ENCODE measurements around the gene ZNF302. TPM values are rescaled to one million over a fixed set of nuclear protein-coding genes. Genes with fewer than 3 reads are reported as not detected.

The ZNF302 gene
- total and polyA plus RNA-seq, 4 donors = 5.8 to 18.6 (median 13.6) TPM

DNA sequence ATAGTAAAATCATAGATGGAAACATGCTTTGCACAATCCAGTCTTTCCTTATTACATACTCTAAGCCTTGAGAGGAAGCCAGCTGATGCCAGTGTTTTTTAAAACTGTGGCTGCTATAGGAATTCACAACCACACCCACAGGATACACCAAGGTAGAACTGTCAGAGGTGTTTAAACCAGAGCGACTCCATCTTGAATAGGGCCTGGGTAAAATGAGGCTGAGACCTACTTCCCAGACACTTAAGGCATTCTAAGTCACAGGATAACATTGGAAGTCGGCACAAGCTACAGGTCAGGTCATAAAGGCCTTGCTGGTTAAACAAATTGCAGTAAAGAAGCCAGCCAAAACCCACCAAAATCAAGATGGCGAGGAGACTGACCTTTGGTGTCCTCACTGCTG, 2.2 kb upstream of the ZNF302 start:
- peaks cover 0 to 9% (median 5%) of the 10 kb centered on the region in 4 donors for H3K9me3 ChIP-seq (ENCODE audit: control insufficient read depth in 4 of 4, low read length in 3 of 4)
- TF ChIP-seq HNF4G (IDR thresholded peaks at IDR 0.05) = no peak
- TF ChIP-seq EGR1 (IDR thresholded peaks at IDR 0.05; ENCODE audit: low read depth in 2 of 2) = no peak
- no peak for TF ChIP-seq SP1 (IDR thresholded peaks at IDR 0.05)
- TF ChIP-seq YY1 (IDR thresholded peaks at IDR 0.05) = no peak
- TF ChIP-seq FOXA1 (IDR thresholded peaks at IDR 0.05) = no peak
- TF ChIP-seq TAF1 (conservative IDR thresholded peaks at IDR 0.05) = no peak
- TF ChIP-seq, protein P1, sequence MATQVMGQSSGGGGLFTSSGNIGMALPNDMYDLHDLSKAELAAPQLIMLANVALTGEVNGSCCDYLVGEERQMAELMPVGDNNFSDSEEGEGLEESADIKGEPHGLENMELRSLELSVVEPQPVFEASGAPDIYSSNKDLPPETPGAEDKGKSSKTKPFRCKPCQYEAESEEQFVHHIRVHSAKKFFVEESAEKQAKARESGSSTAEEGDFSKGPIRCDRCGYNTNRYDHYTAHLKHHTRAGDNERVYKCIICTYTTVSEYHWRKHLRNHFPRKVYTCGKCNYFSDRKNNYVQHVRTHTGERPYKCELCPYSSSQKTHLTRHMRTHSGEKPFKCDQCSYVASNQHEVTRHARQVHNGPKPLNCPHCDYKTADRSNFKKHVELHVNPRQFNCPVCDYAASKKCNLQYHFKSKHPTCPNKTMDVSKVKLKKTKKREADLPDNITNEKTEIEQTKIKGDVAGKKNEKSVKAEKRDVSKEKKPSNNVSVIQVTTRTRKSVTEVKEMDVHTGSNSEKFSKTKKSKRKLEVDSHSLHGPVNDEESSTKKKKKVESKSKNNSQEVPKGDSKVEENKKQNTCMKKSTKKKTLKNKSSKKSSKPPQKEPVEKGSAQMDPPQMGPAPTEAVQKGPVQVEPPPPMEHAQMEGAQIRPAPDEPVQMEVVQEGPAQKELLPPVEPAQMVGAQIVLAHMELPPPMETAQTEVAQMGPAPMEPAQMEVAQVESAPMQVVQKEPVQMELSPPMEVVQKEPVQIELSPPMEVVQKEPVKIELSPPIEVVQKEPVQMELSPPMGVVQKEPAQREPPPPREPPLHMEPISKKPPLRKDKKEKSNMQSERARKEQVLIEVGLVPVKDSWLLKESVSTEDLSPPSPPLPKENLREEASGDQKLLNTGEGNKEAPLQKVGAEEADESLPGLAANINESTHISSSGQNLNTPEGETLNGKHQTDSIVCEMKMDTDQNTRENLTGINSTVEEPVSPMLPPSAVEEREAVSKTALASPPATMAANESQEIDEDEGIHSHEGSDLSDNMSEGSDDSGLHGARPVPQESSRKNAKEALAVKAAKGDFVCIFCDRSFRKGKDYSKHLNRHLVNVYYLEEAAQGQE (IDR thresholded peaks at IDR 0.05) = no peak
- no peak for TF ChIP-seq GABPA (IDR thresholded peaks at IDR 0.05 in 1 of 2, conservative IDR thresholded peaks at IDR 0.05 in 1 of 2)
- TF ChIP-seq HNF4A (conservative IDR thresholded peaks at IDR 0.05) = no peak
- TF ChIP-seq, protein P2, sequence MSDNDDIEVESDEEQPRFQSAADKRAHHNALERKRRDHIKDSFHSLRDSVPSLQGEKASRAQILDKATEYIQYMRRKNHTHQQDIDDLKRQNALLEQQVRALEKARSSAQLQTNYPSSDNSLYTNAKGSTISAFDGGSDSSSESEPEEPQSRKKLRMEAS (IDR thresholded peaks at IDR 0.05) = no peak
- no peak for TF ChIP-seq JUND (IDR thresholded peaks at IDR 0.05)
- TF ChIP-seq, protein P3, sequence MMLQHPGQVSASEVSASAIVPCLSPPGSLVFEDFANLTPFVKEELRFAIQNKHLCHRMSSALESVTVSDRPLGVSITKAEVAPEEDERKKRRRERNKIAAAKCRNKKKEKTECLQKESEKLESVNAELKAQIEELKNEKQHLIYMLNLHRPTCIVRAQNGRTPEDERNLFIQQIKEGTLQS (IDR thresholded peaks at IDR 0.05) = no peak
- no peak for TF ChIP-seq NR2F2 (IDR thresholded peaks at IDR 0.05)

DNA sequence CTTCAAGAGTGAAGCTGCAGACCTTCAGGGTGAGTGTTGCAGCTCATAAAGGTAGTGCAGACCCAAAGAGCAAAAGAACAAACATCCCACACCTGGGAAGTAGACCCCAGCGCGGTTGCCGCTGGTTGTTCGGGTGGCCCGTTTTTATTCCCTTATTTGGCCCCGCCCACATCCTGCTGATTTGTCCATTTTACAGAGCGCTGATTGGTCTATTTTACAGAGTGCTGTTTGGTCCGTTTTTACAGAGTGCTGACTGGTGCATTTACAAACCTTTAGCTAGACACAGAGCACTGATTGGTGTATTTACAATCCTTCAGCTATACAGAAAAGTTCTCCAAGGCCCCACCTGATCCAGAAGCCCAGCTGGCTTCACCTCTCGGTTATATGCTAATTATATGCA, 1.6 kb upstream of the ZNF302 start:
- H3K27ac ChIP-seq (ENCODE audit: low read depth in 1 of 2, low read length in 2 of 2) = no peak overlapping the region
- peaks cover 0 to 32% (median 20%) of the 10 kb centered on the region in 4 donors for H3K4me1 ChIP-seq (ENCODE audit: control insufficient read depth in 4 of 4, insufficient read depth in 4 of 4, low read length in 3 of 4)
- no peaks in the 10 kb centered on the region for H3K27me3 ChIP-seq (ENCODE audit: control insufficient read depth in 4 of 4, insufficient read depth in 4 of 4, low read length in 3 of 4)
- H3K9me3 ChIP-seq (ENCODE audit: control insufficient read depth in 4 of 4, low read length in 3 of 4) = peaks cover 0 to 12% (median 5%) of the 10 kb centered on the region in 4 donors
- peak overlapping the region in 1 of 3 donors; percentile 85 for H3K4me3 ChIP-seq (ENCODE audit: low read depth in 1 of 3, low read length in 3 of 3)
- no peak for DNase-seq (ENCODE audit: low spot score)
- H3K36me3 ChIP-seq (ENCODE audit: control insufficient read depth in 4 of 4, insufficient read depth in 3 of 4, low read depth in 1 of 4, low read length in 3 of 4) = peaks cover 0 to 21% (median 19%) of the 10 kb centered on the region in 4 donors
- TF ChIP-seq, protein P1 (IDR thresholded peaks at IDR 0.05) = no peak
- TF ChIP-seq HNF4G (IDR thresholded peaks at IDR 0.05) (no peak), JUND (IDR thresholded peaks at IDR 0.05) (no peak), NR2F2 (IDR thresholded peaks at IDR 0.05) (no peak), EGR1 (IDR thresholded peaks at IDR 0.05; ENCODE audit: low read depth in 2 of 2) (no peak), GABPA (IDR thresholded peaks at IDR 0.05 in 1 of 2, conservative IDR thresholded peaks at IDR 0.05 in 1 of 2) (no peak), RXRA (IDR thresholded peaks at IDR 0.05) (no peak), RAD21 (IDR thresholded peaks at IDR 0.05) (no peak), HNF4A (conservative IDR thresholded peaks at IDR 0.05) (no peak), FOXA2 (IDR thresholded peaks at IDR 0.05) (no peak), TAF1 (conservative IDR thresholded peaks at IDR 0.05) (no peak), FOXA1 (IDR thresholded peaks at IDR 0.05) (no peak)
- TF ChIP-seq, protein P3 (IDR thresholded peaks at IDR 0.05) = no peak
- TF ChIP-seq, protein P4, sequence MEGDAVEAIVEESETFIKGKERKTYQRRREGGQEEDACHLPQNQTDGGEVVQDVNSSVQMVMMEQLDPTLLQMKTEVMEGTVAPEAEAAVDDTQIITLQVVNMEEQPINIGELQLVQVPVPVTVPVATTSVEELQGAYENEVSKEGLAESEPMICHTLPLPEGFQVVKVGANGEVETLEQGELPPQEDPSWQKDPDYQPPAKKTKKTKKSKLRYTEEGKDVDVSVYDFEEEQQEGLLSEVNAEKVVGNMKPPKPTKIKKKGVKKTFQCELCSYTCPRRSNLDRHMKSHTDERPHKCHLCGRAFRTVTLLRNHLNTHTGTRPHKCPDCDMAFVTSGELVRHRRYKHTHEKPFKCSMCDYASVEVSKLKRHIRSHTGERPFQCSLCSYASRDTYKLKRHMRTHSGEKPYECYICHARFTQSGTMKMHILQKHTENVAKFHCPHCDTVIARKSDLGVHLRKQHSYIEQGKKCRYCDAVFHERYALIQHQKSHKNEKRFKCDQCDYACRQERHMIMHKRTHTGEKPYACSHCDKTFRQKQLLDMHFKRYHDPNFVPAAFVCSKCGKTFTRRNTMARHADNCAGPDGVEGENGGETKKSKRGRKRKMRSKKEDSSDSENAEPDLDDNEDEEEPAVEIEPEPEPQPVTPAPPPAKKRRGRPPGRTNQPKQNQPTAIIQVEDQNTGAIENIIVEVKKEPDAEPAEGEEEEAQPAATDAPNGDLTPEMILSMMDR (IDR thresholded peaks at IDR 0.05; ENCODE audit: low read depth, low read length, missing input control) = no peak
- TF ChIP-seq, protein P5, sequence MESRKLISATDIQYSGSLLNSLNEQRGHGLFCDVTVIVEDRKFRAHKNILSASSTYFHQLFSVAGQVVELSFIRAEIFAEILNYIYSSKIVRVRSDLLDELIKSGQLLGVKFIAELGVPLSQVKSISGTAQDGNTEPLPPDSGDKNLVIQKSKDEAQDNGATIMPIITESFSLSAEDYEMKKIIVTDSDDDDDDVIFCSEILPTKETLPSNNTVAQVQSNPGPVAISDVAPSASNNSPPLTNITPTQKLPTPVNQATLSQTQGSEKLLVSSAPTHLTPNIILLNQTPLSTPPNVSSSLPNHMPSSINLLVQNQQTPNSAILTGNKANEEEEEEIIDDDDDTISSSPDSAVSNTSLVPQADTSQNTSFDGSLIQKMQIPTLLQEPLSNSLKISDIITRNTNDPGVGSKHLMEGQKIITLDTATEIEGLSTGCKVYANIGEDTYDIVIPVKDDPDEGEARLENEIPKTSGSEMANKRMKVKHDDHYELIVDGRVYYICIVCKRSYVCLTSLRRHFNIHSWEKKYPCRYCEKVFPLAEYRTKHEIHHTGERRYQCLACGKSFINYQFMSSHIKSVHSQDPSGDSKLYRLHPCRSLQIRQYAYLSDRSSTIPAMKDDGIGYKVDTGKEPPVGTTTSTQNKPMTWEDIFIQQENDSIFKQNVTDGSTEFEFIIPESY (IDR thresholded peaks at IDR 0.05) = no peak
- TF ChIP-seq, protein P2 (IDR thresholded peaks at IDR 0.05) = no peak
- 96% methylated on average over 9 of the region's 9 CpGs for WGBS
- no peak overlapping the region for H3K9ac ChIP-seq (ENCODE audit: low read depth in 1 of 2, low read length in 2 of 2)

More for the DNA sequence above, 2.2 kb upstream of the ZNF302 start:
- no peak overlapping the region for H3K4me3 ChIP-seq (ENCODE audit: low read depth in 1 of 3, low read length in 3 of 3)
- 97% methylated on average over 3 of the region's 3 CpGs for WGBS
- peaks cover 0 to 15% (median 14%) of the 10 kb centered on the region in 4 donors for H3K36me3 ChIP-seq (ENCODE audit: control insufficient read depth in 4 of 4, insufficient read depth in 3 of 4, low read depth in 1 of 4, low read length in 3 of 4)
- no peak overlapping the region for H3K27ac ChIP-seq (ENCODE audit: low read depth in 1 of 2, low read length in 2 of 2)
- peaks cover 0 to 32% (median 20%) of the 10 kb centered on the region in 4 donors for H3K4me1 ChIP-seq (ENCODE audit: control insufficient read depth in 4 of 4, insufficient read depth in 4 of 4, low read length in 3 of 4)
- no peak for DNase-seq (ENCODE audit: low spot score)
- no peak overlapping the region for H3K9ac ChIP-seq (ENCODE audit: low read depth in 1 of 2, low read length in 2 of 2)
- no peaks in the 10 kb centered on the region for H3K27me3 ChIP-seq (ENCODE audit: control insufficient read depth in 4 of 4, insufficient read depth in 4 of 4, low read length in 3 of 4)
